SU-DHL-6 (cell line): ENCODE results near the gene GHR.
"Not testable (repeated sequence)": the region's sequence is repeated elsewhere in the genome, so short reads cannot be mapped to it uniquely, and the experiment has no call there.

Experiments used
- H2AFZ ChIP-seq: fragments of 200-600 bp; sonication (generic); 2 replicates; pipeline ENCODE4 v1.6.1; 2014; ENCODE audit warnings: low read depth, mild to moderate bottlenecking, moderate library complexity, mixed read lengths, antibody characterized with exemption, low read length; ENCODE audit not compliant: severe bottlenecking
- H3F3A ChIP-seq: fragments of 200-600 bp; shearing (Covaris generic); 2 replicates; pipeline ENCODE4 v1.6.0; 2016; ENCODE audit warnings: antibody characterized with exemption, mild to moderate bottlenecking; ENCODE audit not compliant: insufficient read depth
- H3K27ac ChIP-seq: fragments of 200-600 bp; sonication (generic); 2 replicates; pipeline ENCODE4 v1.5.1; 2016; ENCODE audit warnings: low read depth, mild to moderate bottlenecking, low read length, moderate library complexity, mixed read lengths
- H3K27me3 ChIP-seq: fragments of 200-600 bp; sonication (generic), shearing (Covaris generic); 2 replicates; pipeline ENCODE4 v1.6.0; 2014; ENCODE audit warnings: mild to moderate bottlenecking, low read length
- H3K36me3 ChIP-seq: fragments of 200-600 bp; sonication (generic); 2 replicates; pipeline ENCODE4 v1.6.1; 2014; ENCODE audit warnings: mild to moderate bottlenecking, low read length, mixed read lengths
- H3K4me2 ChIP-seq: fragments of 300-600, 200-600 bp; shearing (Covaris generic), sonication (generic); 2 replicates; pipeline ENCODE4 v1.6.0; 2014; ENCODE audit warnings: low read length, low read depth, mild to moderate bottlenecking; ENCODE audit not compliant: poor library complexity, severe bottlenecking
- H3K4me3 ChIP-seq: fragments of 200-600 bp; sonication (generic); 2 replicates; pipeline ENCODE4 v1.5.1; 2014; ENCODE audit warnings: antibody characterized with exemption, low read length, mild to moderate bottlenecking, mixed read lengths; ENCODE audit not compliant: insufficient read depth, poor library complexity, severe bottlenecking
- H3K79me2 ChIP-seq: fragments of 200-600 bp; sonication (generic); 2 replicates; pipeline ENCODE4 v1.6.1; 2014; ENCODE audit warnings: mild to moderate bottlenecking, low read length, moderate library complexity; ENCODE audit not compliant: insufficient read depth
- H3K9ac ChIP-seq: fragments of 200-600 bp; sonication (generic); 2 replicates; pipeline ENCODE4 v1.7.0; 2014; ENCODE audit warnings: mild to moderate bottlenecking, low read length
- H3K9me2 ChIP-seq: fragments of 200-600 bp; sonication (generic); replicated peaks from 2 replicates; pipeline ENCODE4 v1.6.1; 2014; ENCODE audit warnings: low read length; ENCODE audit not compliant: insufficient read depth
- H3K9me3 ChIP-seq: fragments of 200-600 bp; sonication (generic); 2 replicates; pipeline ENCODE4 v1.6.1; 2014; ENCODE audit warnings: low read length, mixed read lengths; ENCODE audit not compliant: insufficient read depth
- H4K20me1 ChIP-seq: fragments of 200-600 bp; sonication (generic); 2 replicates; pipeline ENCODE4 v1.6.1; 2014; ENCODE audit warnings: low read depth, mild to moderate bottlenecking, antibody characterized with exemption, low read length, moderate library complexity, mixed read lengths
- CTCF ChIP-seq: fragments of 200-600 bp; sonication (generic); IDR thresholded peaks from one replicate; pipeline ENCODE4 v1.5.1; 2017; ENCODE audit warnings: antibody characterized with exemption, mild to moderate bottlenecking, low read length, moderate library complexity; ENCODE audit not compliant: insufficient read depth, poor library complexity, severe bottlenecking
- EZH2phosphoT487 ChIP-seq: fragments of 200-600 bp; sonication (generic), shearing (Covaris generic); conservative IDR thresholded peaks from 2 replicates; pipeline ENCODE4 v1.6.1; 2018; ENCODE audit warnings: mild to moderate bottlenecking, antibody characterized with exemption, low read length, moderate library complexity, mixed read lengths

The GHR gene

DNA sequence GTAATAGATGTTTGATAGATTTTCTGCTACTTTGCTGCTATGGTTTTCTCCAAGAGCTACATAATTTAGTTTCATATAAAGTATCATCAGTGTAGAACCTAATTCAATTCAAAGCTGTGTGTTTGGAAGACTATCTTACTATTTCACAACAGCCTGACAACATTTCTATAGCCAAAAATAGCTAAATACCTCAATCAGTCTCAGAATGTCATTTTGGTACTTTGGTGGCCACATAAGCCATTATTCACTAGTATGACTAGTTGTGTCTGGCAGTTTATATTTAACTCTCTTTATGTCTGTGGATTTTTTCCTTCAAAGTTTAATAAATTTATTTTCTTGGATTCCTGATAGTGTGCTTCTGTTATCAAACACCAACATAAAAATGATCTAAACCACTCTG, 298.2 kb downstream of the GHR start:
- Histone ChIP-seq H3K36me3 (no peaks in the 10 kb centered on the region), H3F3A (no peaks in the 10 kb centered on the region), H3K9me2 (no peaks in the 10 kb centered on the region), H3K27me3 (no peaks in the 10 kb centered on the region), H3K9me3 (no peaks in the 10 kb centered on the region), H3K4me2 (no peak overlapping the region), H3K27ac (no peak overlapping the region), H3K4me3 (no peak overlapping the region), H4K20me1 (no peaks in the 10 kb centered on the region), H2AFZ (no peak overlapping the region), H3K9ac (no peak overlapping the region), H3K79me2 (no peaks in the 10 kb centered on the region)
- no peak for TF ChIP-seq CTCF
- no peak for TF ChIP-seq EZH2phosphoT487

DNA sequence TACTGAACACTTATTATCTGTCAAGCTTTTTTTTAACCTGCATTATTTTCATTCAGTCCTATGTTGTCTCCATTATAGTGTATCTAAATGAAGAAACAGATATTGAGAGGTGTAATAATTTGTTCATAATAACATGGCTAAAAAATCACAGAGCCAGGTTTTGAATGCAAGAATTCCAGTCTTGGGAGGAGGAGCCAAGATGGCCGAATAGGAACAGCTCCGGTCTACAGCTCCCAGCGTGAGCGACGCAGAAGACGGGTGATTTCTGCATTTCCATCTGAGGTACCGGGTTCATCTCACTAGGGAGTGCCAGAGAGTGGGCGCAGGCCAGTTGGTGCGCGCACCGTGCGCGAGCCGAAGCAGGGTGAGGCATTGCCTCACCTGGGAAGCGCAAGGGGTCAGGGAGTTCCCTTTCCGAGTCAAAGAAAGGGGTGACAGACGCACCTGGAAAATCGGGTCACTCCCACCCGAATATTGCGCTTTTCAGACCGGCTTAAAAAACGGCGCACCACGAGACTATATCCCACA, 311.4 kb downstream of the GHR start:
- H3K4me2 ChIP-seq, H4K20me1 ChIP-seq, H3K4me3 ChIP-seq, H3K9me2 ChIP-seq, H3K79me2 ChIP-seq, H2AFZ ChIP-seq, H3F3A ChIP-seq, H3K36me3 ChIP-seq, H3K9ac ChIP-seq, H3K9me3 ChIP-seq, H3K27me3 ChIP-seq, H3K27ac ChIP-seq: not testable (repeated sequence)

GRCh38 chr5:42740920-42741319, 317.7 kb downstream of the GHR start:
- H3K36me3 ChIP-seq: no peaks in the 10 kb centered on the region
- no peaks in the 10 kb centered on the region for H3K79me2 ChIP-seq
- no peaks in the 10 kb centered on the region for H3K27me3 ChIP-seq
- no peaks in the 10 kb centered on the region for H3K9me2 ChIP-seq
- no peaks in the 10 kb centered on the region for H3K9me3 ChIP-seq
- no peaks in the 10 kb centered on the region for H3F3A ChIP-seq
- no peak overlapping the region for H3K27ac ChIP-seq
- H2AFZ ChIP-seq: no peak overlapping the region
- no peak overlapping the region for H3K4me2 ChIP-seq
- H4K20me1 ChIP-seq: no peaks in the 10 kb centered on the region
- no peak overlapping the region for H3K4me3 ChIP-seq
- H3K9ac ChIP-seq: no peak overlapping the region
- TF ChIP-seq CTCF (no peak), EZH2phosphoT487 (no peak)

- H3K36me3 ChIP-seq: no peaks in the 10 kb centered on the region
- H2AFZ ChIP-seq: no peak overlapping the region
Measured at GRCh38 chr5:42745426-42745825, 322.2 kb downstream of the GHR start.

More at GRCh38 chr5:42745426-42745825, 322.2 kb downstream of the GHR start:
- no peaks in the 10 kb centered on the region for H3K27me3 ChIP-seq
- H3K9me3 ChIP-seq: no peaks in the 10 kb centered on the region
- H3K4me3 ChIP-seq: no peak overlapping the region
- no peaks in the 10 kb centered on the region for H3K79me2 ChIP-seq
- no peak overlapping the region for H3K27ac ChIP-seq
- H3K4me2 ChIP-seq: no peak overlapping the region
- TF ChIP-seq EZH2phosphoT487: no peak
- no peak for TF ChIP-seq CTCF
- H4K20me1 ChIP-seq: no peaks in the 10 kb centered on the region
- H3K9ac ChIP-seq: no peak overlapping the region
- no peaks in the 10 kb centered on the region for H3K9me2 ChIP-seq
- no peaks in the 10 kb centered on the region for H3F3A ChIP-seq
